Parathyroid adenoma (tissue), 2 donors: ENCODE results near the gene FBXW11.
"Not testable (repeated sequence)": the region's sequence is repeated elsewhere in the genome, so short reads cannot be mapped to it uniquely, and the experiment has no call there.

Experiments used
- H2AFZ ChIP-seq: fragments of 300-600 bp; sonication (generic); one replicate; pipeline ENCODE4 v1.7.0; 2017; ENCODE audit warnings: antibody characterized with exemption, mild to moderate bottlenecking
- H3K27ac ChIP-seq: fragments of 300-600 bp; sonication (generic); one replicate; pipeline ENCODE4 v1.7.0; 2017
- H3K27me3 ChIP-seq: fragments of 300-600 bp; sonication (generic); one replicate; pipeline ENCODE4 v1.7.0; 2017; ENCODE audit warnings: low read length; ENCODE audit not compliant: control insufficient read depth, insufficient read depth
- H3K36me3 ChIP-seq: fragments of 300-600 bp; sonication (generic); one replicate; pipeline ENCODE4 v1.7.0; 2017; ENCODE audit warnings: low read length; ENCODE audit not compliant: control insufficient read depth, insufficient read depth
- H3K4me1 ChIP-seq: fragments of 300-600 bp; sonication (generic); one replicate; pipeline ENCODE4 v1.7.0; 2017; ENCODE audit warnings: control low read depth
- H3K4me2 ChIP-seq: fragments of 300-600 bp; sonication (generic); one replicate; pipeline ENCODE4 v1.7.0; 2017; ENCODE audit warnings: low read length
- H3K4me3 ChIP-seq: fragments of 300-600 bp; sonication (generic); one replicate; pipeline ENCODE4 v1.7.0; 2017; ENCODE audit warnings: low read depth, low read length
- H3K79me2 ChIP-seq: fragments of 300-600 bp; sonication (generic); one replicate; pipeline ENCODE4 v1.7.0; 2017; ENCODE audit warnings: control low read depth
- H3K9ac ChIP-seq: fragments of 300-600 bp; sonication (generic); one replicate; pipeline ENCODE4 v1.7.0; 2017; ENCODE audit warnings: mild to moderate bottlenecking
- H3K9me3 ChIP-seq: fragments of 300-600 bp; sonication (generic); one replicate; pipeline ENCODE4 v1.7.0; 2017; ENCODE audit warnings: low read length; ENCODE audit not compliant: control insufficient read depth
- TF ChIP-seq, protein P1 (sequence below): fragments of 300-600 bp; sonication (generic); IDR thresholded peaks from one replicate; pipeline ENCODE4 v1.7.0; 2017; ENCODE audit warnings: antibody characterized with exemption, mild to moderate bottlenecking
- donor health status: primary hyperparathyroidism.

The FBXW11 gene

DNA sequence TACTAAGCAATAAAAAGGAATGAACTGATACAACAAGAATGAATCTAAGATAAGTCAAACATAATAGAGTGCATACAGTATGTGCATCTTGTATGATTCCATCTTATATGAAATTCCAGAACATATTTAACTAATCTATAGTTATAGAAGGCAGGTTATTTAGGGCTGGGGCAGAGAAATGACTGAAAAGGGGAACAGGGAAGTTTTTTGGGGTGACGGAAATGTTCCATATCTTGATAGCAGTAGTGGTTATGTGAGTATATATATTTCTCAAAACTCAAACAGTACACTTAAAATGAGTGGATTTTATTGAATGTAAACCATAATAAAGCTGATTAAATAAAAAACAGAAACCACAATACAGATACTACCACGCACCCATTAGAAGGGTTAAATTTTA is 24.6 kb downstream of the FBXW11 start:
- Histone ChIP-seq H3K4me2 (no peak overlapping the region), H2AFZ (no peak overlapping the region), H3K4me1 (peaks cover 4% of the 10 kb centered on the region), H3K9ac (no peak overlapping the region), H3K4me3 (no peak overlapping the region), H3K79me2 (peaks cover 79% of the 10 kb centered on the region), H3K9me3 (no peaks in the 10 kb centered on the region), H3K27me3 (no peaks in the 10 kb centered on the region), H3K36me3 (no peaks in the 10 kb centered on the region), H3K27ac (no peak overlapping the region)
- TF ChIP-seq, protein P1, sequence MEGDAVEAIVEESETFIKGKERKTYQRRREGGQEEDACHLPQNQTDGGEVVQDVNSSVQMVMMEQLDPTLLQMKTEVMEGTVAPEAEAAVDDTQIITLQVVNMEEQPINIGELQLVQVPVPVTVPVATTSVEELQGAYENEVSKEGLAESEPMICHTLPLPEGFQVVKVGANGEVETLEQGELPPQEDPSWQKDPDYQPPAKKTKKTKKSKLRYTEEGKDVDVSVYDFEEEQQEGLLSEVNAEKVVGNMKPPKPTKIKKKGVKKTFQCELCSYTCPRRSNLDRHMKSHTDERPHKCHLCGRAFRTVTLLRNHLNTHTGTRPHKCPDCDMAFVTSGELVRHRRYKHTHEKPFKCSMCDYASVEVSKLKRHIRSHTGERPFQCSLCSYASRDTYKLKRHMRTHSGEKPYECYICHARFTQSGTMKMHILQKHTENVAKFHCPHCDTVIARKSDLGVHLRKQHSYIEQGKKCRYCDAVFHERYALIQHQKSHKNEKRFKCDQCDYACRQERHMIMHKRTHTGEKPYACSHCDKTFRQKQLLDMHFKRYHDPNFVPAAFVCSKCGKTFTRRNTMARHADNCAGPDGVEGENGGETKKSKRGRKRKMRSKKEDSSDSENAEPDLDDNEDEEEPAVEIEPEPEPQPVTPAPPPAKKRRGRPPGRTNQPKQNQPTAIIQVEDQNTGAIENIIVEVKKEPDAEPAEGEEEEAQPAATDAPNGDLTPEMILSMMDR = no peak

DNA sequence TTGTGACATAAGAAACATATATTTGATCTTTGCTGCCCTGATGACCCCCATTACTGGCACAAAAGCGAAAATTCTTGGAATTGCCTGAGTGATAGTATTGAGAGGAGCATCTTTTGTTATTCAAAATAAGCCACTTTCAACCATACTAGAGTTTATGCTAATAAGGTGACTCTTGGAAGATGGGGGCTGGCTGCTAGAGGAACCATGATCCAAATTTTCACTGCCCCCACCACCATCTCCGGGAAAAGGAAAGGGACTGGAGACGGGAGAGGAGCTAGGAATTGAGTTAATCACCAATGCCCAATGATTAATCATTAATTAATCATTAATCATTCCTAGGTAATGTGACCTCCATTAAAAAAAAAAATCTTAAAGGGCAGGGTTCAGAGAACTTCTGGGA is 25.6 kb downstream of the FBXW11 start:
- TF ChIP-seq, protein P1 = no peak
- no peaks in the 10 kb centered on the region for H3K27me3 ChIP-seq
- peaks cover 72% of the 10 kb centered on the region for H3K79me2 ChIP-seq
- no peak overlapping the region for H3K4me3 ChIP-seq
- H3K27ac ChIP-seq = no peak overlapping the region
- no peak overlapping the region for H3K9ac ChIP-seq
- H3K36me3 ChIP-seq = no peaks in the 10 kb centered on the region
- no peak overlapping the region for H3K4me2 ChIP-seq
- H2AFZ ChIP-seq = no peak overlapping the region
- no peaks in the 10 kb centered on the region for H3K9me3 ChIP-seq
- H3K4me1 ChIP-seq = peaks cover 4% of the 10 kb centered on the region

DNA sequence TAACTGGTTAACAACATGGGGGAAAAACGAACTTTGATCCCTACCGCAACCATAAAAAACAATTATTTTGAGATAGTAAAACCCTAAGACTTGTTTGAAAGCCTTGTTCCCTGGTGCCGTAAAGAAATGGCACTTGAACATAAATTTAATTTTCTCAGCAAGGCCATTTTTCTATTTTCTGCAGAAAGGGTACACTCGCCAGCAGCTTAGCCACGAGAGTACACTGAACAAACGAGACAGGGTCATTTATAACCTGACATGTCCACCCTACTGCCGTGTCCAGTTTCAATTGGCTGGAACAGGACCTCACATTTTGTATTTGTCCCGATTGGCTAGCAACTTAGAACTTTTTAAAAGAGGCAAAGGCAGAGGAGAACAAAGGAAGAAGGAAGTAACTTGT is 26.8 kb downstream of the FBXW11 start:
- Histone ChIP-seq H3K4me1 (no peaks in the 10 kb centered on the region), H3K27ac (no peak overlapping the region), H3K79me2 (peaks cover 71% of the 10 kb centered on the region), H2AFZ (no peak overlapping the region), H3K27me3 (no peaks in the 10 kb centered on the region), H3K4me2 (no peak overlapping the region), H3K36me3 (no peaks in the 10 kb centered on the region), H3K9ac (no peak overlapping the region), H3K4me3 (no peak overlapping the region), H3K9me3 (no peaks in the 10 kb centered on the region)
- TF ChIP-seq, protein P1 = no peak

DNA sequence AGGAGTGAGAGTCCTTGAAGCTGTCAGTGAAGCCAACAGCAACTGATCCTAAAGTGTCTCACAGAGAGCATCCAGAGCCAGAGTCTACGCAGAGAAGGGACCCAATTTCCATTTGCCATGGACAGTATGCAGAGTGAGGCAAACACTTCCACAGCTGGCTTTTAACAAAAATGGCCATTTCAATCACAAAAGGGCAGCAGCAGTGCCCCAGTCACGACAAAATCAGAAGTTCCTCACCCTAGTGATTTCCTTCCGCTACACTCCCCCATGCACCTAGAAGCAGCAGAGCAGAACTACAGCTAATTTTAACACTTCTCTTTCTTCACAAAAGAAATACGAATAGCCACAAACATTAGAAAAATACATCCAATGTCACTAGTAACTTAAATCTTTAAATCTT is 27.9 kb downstream of the FBXW11 start:
- no peak overlapping the region for H2AFZ ChIP-seq
- no peaks in the 10 kb centered on the region for H3K9me3 ChIP-seq
- H3K27me3 ChIP-seq = no peaks in the 10 kb centered on the region
- no peaks in the 10 kb centered on the region for H3K4me1 ChIP-seq
- H3K4me3 ChIP-seq = no peak overlapping the region
- H3K9ac ChIP-seq = no peak overlapping the region
- H3K27ac ChIP-seq = no peak overlapping the region
- no peaks in the 10 kb centered on the region for H3K36me3 ChIP-seq
- TF ChIP-seq, protein P1 = no peak
- no peak overlapping the region for H3K4me2 ChIP-seq
- peaks cover 67% of the 10 kb centered on the region for H3K79me2 ChIP-seq

DNA sequence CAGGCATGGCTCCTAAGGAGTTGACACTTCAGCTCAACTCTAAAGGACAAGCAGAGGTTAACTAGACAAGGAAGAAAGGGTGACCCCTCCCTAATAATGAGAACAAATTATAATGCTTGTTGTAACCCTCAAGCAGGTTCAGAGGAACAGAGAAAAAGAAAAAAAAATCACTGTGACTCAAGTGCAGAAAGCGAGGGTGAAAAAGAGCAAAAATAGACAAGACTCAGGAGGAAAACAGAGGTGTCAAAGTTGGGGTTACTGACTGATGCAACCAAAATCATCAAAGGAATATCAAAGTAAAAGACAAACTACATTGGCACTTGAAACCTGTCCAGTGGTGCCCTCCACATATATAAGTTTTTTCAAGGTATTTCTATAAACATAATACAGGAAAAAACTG is 28.4 kb downstream of the FBXW11 start:
- H3K4me1 ChIP-seq = no peaks in the 10 kb centered on the region
- TF ChIP-seq, protein P1 = no peak
- no peak overlapping the region for H3K27ac ChIP-seq
- no peak overlapping the region for H2AFZ ChIP-seq
- no peaks in the 10 kb centered on the region for H3K27me3 ChIP-seq
- H3K79me2 ChIP-seq = peaks cover 65% of the 10 kb centered on the region
- no peaks in the 10 kb centered on the region for H3K9me3 ChIP-seq
- no peaks in the 10 kb centered on the region for H3K36me3 ChIP-seq
- no peak overlapping the region for H3K4me2 ChIP-seq
- H3K9ac ChIP-seq = no peak overlapping the region
- H3K4me3 ChIP-seq = no peak overlapping the region

DNA sequence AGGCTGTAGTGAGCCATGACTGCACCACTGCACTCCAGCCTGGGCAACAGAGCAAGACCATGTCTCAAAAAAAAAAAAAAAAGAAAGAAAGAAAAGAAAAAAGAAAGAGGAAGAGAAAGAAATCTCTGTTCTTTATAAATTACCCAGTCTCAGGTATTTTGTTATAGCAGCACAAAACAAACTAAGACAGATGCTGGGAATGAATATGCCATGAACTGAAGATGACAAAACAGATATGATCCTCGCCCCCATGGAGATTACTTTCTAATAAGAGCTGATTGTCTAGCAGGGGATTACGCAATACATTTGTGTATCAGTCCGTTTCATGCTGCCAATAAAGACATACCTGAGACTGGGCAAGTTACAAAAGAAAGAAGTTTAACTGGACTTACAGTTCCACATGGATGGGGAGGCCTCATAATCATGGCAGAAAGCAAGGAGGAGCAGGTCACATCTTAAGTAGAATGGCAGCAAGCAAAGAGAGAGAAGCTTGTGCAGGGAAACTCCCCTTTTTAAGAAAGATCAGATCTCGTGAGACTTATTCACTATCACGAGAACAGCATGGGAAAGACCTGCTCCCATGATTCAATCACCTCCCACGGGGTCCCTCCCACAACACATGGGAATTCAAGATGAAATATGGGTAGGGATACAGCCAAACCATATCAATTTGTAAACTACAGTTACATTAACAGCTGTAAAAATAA is 29.0 kb downstream of the FBXW11 start:
- H3K9me3 ChIP-seq, H3K4me1 ChIP-seq, H3K9ac ChIP-seq, H3K36me3 ChIP-seq, H3K27ac ChIP-seq, H3K4me2 ChIP-seq, H2AFZ ChIP-seq, H3K27me3 ChIP-seq, H3K4me3 ChIP-seq: not testable (repeated sequence)
- H3K79me2 ChIP-seq = peaks cover 65% of the 10 kb centered on the region
